Articular chondrocyte of knee joint (primary cell): ENCODE data around the gene BBOX1. TPM values are rescaled to one million over a fixed set of nuclear protein-coding genes. Genes with fewer than 3 reads are reported as not detected.

Source experiments
- total RNA-seq: library from RNA; depleted of rRNA; stranded (reverse); fragments of >200 nt; gene quantifications from 2 replicates; pipeline ENCODE4 v1.2.3, GENCODE V29; 2012

Gene BBOX1, protein sequence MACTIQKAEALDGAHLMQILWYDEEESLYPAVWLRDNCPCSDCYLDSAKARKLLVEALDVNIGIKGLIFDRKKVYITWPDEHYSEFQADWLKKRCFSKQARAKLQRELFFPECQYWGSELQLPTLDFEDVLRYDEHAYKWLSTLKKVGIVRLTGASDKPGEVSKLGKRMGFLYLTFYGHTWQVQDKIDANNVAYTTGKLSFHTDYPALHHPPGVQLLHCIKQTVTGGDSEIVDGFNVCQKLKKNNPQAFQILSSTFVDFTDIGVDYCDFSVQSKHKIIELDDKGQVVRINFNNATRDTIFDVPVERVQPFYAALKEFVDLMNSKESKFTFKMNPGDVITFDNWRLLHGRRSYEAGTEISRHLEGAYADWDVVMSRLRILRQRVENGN
- 0.11 TPM in 1 of 2 replicates, not detected in the other for total RNA-seq

DNA sequence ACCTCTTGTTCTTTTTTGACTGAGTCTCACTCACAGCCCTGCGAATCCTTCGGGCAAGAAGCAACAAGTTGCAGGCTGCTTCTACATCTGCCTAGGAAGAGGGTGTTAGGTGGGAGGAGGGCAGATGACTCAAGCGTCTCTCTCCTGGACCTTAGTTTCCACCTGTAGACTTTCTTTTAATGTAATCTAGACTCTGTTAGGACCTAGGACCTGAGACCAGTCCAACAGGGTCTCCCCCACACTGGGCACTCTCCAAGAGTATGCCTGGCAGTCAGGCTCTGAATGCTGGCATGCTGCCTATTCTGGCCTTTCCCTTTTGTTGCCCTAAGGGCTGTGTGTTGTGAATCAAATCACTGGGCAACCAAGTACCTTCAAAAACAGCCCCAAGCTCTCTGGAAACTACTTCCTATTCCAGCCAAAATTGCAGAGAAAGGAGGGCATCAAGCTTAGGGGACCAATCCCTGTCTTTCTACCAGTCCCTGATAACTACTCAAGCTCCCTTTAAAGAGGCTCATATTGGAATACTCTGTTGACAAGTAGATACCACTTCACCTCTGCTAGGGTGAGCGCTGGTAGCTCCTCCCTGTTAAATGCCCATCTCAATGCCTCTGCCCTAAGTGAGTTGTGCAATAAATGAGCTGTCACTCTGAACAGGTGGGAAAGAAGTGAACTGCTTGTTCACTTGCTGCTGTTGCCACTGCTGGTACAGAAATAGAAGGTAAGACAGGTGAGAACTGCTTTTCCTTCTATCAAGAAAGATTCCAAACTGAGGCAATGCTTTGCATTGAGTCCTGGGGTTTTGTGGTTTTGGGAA lies at the start of gene BBOX1:
TSS of gene BBOX1 (plus strand) at position 514 of the 814 bp plus-strand sequence. CDS start 14,616 bp downstream, outside the sequence.

DNA sequence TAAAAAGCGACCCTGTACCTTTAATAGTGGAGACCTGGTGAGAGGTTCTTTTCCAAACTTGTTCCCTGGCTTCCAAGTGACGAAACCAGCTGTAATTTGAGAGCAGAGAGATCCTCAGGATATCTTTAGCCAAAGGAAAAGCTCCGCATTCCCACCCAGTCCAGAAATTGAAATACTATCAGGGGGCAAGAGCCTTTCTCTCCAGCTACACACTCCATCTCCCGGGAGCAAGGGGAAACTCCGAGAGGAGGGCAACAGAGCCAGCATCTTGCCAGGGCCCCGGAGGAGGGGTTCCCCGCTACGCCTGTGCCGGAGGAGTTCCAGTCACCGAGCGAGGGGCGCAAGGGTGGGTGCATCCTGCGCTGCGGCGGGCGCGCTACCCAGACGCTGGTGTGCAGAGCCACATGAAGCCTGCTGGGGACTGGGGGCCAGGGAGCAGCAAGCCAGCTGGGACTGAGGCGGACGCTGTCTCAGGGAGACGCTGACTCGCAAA lies 46.6 kb upstream of the BBOX1 start, which contains the start of gene FIBIN:
TSS of gene FIBIN (plus strand) at position 148 of the 493 bp plus-strand sequence. CDS start 415 bp downstream, outside the sequence.

Other genes starting within 250 kb of the BBOX1 start
- 6.0 and 14.3 TPM in 2 replicates for gene FIBIN, start 46.7 kb upstream of the BBOX1 start, total RNA-seq